SH-SY5Y (cell line): ENCODE data around the gene APOBEC3A.

ENCODE experiments used
- GATA2 ChIP-seq: IDR thresholded peaks from 2 replicates; pipeline ENCODE4 v1.6.1; 2011; ENCODE audit warnings: mild to moderate bottlenecking, low read depth, low read length
- GATA3 ChIP-seq: IDR thresholded peaks from 2 replicates; pipeline ENCODE4 v1.6.1; 2011; ENCODE audit warnings: low read depth, mild to moderate bottlenecking, low read length, moderate library complexity

DNA sequence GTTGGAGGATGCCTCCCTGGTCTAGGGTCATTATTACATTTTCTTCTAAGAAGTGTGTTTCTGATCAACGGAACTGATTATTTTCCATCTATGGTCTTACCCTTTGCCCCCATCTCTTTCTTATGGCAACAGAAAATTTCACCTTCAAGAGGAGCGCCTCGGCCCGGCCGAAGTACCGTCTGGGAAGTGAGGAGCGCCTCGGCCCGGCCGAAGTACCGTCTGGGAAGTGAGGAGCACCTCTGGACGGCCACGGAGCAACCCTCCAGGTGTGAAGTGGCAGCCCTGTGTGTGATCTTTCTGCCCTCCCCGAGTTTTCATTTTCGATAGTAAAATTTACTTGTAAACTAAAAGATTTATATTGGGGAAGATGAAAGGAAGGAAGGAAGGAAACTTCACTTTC, 53.5 kb downstream of the APOBEC3A start:
- TF ChIP-seq GATA2 (no peak), GATA3 (no peak)
